GM19463 (cell line): ENCODE results near the gene VN1R5.
"Not testable (repeated sequence)": the region's sequence is repeated elsewhere in the genome, so short reads cannot be mapped to it uniquely, and the experiment has no call there.

ENCODE experiments used
- ATAC-seq: cut with Tn5 transposase; IDR thresholded peaks from one replicate; pipeline ENCODE4 v1.9.1; 2021; ENCODE audit warnings: mild to moderate bottlenecking, moderate library complexity; ENCODE audit not compliant: unreplicated experiment

Gene VN1R5

GRCh38 chr1:247270003-247270402, 14.1 kb downstream of the VN1R5 start:
- ATAC-seq: no peak

DNA sequence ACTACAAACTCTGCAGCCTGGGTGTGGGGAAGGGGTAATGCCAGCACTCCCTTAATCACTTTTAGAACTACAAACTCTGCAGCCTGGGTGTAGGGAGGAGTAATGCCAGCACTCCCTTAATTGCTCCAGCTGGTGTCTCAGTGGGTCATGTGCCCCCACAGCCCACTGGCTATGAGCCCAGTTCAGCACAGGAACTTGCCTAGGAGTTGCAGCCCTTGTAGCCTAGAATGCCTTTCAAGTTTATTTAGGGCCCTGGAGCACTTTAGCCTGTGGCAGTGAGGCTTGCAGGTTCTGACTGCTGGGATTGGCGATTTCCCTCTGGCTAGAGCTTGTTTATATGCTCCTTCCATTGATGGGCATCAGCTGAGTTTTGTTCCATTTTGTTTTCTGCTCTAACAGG, 17.1 kb downstream of the VN1R5 start:
- no peak for ATAC-seq

- ATAC-seq: peak; percentile 71
Observed at GRCh38 chr1:247274605-247275256, 18.9 kb downstream of the VN1R5 start.

GRCh38 chr1:247277191-247277590, 21.3 kb downstream of the VN1R5 start:
- no peak for ATAC-seq

DNA sequence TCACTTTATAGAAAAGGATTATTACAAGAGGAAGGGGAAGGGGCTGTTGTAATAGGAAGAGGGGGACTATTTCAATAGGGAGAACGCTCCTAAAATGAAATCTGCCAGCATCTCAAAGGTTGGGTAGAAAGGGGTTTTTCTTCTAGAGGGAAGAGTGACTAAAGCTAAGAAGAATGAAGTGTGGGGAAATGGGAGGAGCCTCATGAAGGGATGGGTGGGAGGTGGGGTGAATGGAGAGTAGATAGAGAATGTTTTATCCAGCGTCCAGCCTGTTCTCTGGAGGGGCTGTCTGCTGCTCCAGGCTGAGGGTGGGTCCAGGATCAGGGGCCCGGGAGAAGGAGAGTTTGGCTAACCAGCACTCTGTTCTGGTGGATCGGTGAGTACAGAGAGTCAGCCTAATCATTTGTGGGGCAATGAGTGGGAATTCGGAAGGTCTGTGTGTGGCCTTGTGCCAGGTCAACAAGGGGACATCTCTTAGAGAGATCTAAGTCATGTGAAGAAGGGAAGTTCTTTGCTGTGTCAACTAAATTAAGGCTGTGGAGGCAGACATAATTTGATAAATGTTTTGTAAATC, 25.2 kb downstream of the VN1R5 start:
- ATAC-seq: no peak

GRCh38 chr1:247286134-247286670, 30.3 kb downstream of the VN1R5 start:
- ATAC-seq: no peak

DNA sequence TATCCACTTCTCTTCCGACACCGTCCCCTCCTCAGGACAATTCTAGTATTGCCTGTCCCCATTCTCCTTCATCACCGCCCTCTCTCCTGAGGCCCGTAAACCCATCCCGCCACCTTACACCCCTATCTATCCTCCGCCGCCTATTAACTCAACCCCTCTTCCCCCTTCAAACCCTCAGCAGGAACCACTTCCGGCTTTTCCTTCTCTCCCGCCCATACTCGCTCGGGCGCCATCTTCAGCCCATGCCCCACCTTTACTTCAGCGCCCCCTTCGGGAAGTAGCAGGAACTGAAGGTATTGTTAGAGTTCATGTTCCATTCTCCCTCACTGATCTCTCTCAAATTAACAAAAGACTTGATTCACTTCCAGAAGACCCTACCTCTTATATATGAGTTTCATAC, 31.6 kb downstream of the VN1R5 start:
- no peak for ATAC-seq

GRCh38 chr1:247288341-247288740, 32.5 kb downstream of the VN1R5 start:
- ATAC-seq: no peak

- ATAC-seq: not testable (repeated sequence)
Observed at GRCh38 chr1:247289274-247289892, 33.5 kb downstream of the VN1R5 start.

GRCh38 chr1:247290576-247290975, 34.7 kb downstream of the VN1R5 start:
- no peak for ATAC-seq

DNA sequence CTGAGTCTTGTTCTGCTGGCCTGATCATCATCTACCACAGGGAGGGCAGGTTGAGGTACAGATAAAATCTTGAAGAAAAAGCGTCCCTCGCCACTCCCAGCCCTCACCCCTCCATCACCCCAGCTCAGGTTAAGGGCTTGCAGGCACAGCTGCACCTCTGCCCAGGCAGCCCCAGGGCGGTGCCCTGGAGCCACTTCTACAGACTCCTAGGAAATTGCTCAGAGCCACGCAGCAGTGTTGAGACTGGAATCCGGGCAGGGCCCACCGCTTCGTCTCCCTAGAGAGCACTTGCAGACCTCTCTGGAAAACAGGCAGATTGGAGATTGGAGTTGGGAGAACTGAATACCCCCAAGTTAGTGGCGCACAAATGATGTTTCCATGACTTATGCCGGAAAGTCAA, 35.3 kb downstream of the VN1R5 start:
- ATAC-seq: no peak

GRCh38 chr1:247291833-247292561, 36.1 kb downstream of the VN1R5 start:
- no peak for ATAC-seq

- no peak for ATAC-seq
Observed at GRCh38 chr1:247293047-247293446, 37.2 kb downstream of the VN1R5 start.

DNA sequence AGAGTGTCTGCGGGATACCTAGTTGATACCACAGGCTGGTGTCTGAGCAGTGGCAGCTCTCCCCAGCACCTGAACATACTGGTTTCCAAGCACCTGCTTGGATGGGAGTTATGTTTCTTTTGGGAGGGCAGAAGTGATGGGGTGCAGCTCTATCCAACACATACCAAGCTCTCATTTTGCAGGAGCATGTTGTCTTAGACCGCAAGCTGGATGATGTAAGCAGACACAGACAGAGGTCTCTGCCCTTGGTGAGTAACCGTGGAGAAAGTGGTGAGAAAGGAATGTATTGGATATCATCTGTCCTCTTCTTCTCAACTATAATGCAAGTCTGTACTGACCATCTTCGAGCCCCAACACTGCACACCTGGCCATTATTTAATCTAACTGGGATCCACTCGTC, 38.4 kb downstream of the VN1R5 start:
- ATAC-seq: no peak

GRCh38 chr1:247295274-247295684, 39.4 kb downstream of the VN1R5 start:
- ATAC-seq: no peak

- ATAC-seq: no peak
Observed at GRCh38 chr1:247295746-247296145, 39.9 kb downstream of the VN1R5 start.

DNA sequence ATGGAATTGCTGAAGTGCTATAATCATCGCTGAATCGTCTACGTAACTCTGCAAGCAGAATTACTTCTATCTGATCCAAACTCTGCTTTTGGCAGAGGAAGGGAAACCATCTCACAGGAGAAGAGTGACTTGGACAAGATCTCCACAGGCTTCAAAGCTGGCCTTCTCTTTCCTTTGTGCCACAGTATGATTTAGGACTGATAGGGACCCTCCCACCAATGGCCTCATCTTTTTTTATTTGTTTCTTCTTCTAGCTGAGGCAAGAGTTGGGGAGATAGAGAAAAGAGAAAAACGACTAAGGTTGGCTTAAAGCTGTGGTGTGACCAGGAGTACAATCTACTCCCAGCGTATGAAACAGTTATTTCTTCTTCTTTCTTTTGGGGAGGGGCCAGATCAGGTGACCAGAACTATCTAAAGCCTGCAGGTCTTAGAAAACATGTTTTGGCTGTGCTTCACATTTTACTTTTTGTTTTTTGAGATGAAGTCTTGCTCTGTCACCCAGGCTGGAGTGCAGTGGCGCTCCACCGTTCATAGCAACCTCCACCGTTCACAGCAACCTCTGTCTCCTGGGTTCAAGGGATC, 40.8 kb downstream of the VN1R5 start:
- ATAC-seq: no peak

DNA sequence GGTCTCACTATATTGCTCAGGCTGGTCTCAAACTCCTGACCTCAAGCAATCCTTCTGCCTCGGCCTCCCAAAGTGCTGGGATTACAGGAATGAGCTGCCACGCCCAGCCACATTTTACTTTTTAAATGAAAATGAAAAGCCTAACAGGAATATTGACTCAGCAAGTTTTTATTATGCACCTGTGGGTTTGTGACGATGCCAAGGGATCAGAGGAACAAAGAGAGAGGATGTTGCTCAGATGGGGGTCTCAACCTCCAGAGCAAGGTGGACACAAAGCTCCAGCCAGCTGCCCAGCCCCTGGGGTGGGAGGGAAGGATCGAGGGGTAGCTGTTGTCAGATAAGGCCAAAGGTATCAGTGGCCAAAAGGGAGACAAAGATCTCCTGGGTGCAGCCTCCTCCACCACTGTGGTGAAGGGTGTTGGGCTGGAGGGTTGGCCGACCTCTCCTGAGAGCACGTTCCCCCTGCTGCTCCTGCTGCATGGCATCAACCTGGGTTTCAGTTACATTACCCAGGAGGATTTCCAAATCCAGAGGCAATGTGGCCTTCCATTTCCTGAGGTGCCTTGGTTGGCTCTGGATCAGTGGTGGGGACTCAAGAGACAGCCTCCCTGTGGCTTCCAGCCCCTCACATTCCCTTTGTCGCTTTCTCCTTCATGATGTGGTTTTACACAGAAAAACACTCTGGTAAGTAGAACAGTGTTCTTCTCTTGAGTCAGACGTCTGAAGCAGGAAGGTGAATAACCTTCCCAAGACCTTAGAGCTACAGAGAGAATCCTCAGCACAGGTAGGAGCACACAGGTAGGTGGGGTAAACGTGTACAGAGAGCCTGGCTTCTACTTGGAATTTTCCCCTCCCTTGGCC, 41.6 kb downstream of the VN1R5 start:
- no peak for ATAC-seq

- no peak for ATAC-seq
Observed at GRCh38 chr1:247298124-247298481, 42.2 kb downstream of the VN1R5 start.

DNA sequence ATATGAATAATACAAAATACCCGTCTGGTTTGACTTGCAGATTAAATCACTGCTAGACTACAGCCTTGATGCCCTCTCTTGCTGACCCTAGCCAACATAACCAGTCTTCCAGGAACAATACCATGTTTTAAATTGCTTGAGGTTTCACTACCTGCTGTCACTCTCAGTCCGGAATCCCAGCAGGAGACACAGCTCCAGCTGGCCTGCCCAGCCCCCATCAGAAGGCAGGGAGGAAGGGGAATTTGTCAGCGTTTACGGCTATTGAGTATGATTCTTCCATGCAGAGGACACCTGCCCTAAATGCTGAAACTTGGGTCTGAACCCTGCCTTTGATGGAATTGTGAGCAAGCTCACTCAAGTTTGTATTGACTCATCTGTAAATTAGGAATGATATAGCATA, 42.8 kb downstream of the VN1R5 start:
- ATAC-seq: no peak
